Right renal pelvis (tissue), 4 donors: Measurements from ENCODE around the gene TEX14. TPM values are rescaled to one million over a fixed set of nuclear protein-coding genes. Genes with fewer than 3 reads are reported as not detected.

Experiments
- DNase-seq, 4 donors: peaks; one replicate each; pipeline ENCODE4 v3.0.0-alpha.2; 2013; ENCODE audit warnings: low read depth in 4 of 4, low spot score in 3 of 4, missing footprints in 1 of 4
- polyA plus RNA-seq, 4 donors: library from polyadenylated mRNA; unstranded; fragments of 120-200 nt; gene quantifications; one replicate each; pipeline ENCODE4 v1.2.1, GENCODE V29; 2013; ENCODE audit not compliant: insufficient read length in 4 of 4

TEX14 gene
- polyA plus RNA-seq, 4 donors, result 0.47 to 1.2 (median 0.59) TPM

DNA sequence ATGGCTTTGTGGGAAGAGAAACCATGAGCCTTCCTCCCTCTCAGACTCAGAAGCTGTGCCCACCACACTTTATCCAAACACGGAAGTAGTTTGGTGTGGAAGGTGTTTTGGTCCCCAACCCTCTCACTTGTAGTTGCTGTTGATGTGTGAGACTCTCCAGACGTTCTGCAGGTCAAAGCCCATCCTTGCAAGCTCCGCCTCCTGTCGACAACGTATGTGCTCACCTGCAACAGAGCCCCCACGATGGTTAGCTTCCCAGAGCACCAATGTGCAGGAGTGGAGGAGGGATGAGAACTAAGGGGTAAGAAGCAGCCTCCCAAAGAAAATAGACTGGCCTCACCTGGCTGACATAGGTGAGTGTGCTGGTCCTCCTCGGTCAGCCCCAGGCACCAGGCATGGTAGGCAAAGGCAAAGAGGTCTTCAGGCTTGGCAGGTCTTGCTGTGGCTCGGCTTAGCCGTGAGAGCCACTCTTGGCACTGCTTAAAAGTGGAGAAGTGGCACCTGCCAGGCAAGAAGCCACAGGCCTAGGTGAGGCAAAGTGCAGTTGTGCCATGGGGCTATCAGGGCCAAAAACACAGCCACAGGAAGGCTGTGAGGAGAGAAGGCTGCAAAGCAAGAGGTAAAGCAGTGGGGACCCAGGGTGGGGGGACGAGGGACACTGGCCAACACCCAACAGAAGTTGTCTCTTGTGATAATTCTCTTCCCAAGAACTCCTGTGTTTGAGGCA lies 183.3 kb downstream of the TEX14 start:
- DNase-seq, result no peak

DNA sequence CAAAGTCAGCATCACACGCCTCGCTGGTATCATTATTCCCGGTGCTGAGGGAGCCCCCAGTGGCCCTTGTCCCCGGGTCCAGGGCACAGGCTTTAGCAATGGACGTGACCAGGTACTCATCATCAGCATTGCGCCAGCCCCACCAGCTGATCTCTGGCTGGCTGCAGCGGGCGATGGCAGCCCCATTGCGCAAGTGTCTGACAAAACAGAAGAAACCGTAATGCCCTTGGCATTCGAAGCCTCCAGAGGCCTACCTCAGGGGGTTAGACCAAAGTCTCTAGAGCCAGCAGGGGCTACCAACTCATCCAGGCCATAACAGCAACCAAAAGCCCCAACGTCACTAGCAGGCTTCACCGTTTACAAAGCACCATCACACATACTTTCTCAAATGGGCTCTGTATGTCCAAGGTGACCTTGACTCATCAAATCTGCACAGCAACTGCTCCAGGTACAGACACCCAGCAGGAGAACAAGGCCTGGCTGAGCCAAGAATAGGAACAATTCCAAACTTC lies 184.7 kb downstream of the TEX14 start:
- no peak for DNase-seq

Other genes with a start within 250 kb of the TEX14 start
- under 1 TPM; 0.27 to 0.53 (median 0.36) TPM for gene HSF5, start 203.6 kb downstream of the TEX14 start, polyA plus RNA-seq
- 10 to 100 TPM; 44.5 to 53.0 (median 45.1) TPM for gene MTMR4, start 177.4 kb downstream of the TEX14 start, polyA plus RNA-seq
- 10 to 100 TPM; 42.2 to 48.3 (median 46.6) TPM for gene RAD51C, start 557 bp upstream of the TEX14 start, polyA plus RNA-seq
- gene PPM1E, start 63.8 kb upstream of the TEX14 start, polyA plus RNA-seq, result 1 to 10 TPM; 3.4 to 3.9 (median 3.6) TPM